ENCODE results near the gene AGAP5. TPM values are rescaled to one million over a fixed set of nuclear protein-coding genes. Genes with fewer than 3 reads are reported as not detected.

AGAP5 gene
- total and polyA plus RNA-seq, 2 experiments from 2014 or later = 0.80 to 3.9 TPM

DNA sequence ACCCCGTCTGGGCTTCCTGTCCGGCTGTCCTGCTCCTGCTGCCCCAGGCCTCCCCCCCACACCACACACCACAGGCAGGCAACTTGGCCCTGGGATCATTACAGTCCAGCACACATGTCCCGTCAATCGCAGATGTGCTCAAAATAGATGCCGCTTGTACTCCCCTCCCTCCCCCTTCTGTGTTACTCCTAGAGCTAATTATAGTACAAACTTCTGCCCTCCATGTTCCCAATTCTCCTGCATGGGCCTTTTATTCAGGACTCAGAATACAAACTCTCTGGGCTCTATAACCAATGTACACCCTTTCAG is 42.0 kb downstream of the AGAP5 start, which contains the start of gene SYNPO2L:
Gene SYNPO2L (minus strand): TSS at position 40 of the 309 bp plus-strand sequence. CDS start 107 bp downstream, outside the sequence.
- Histone ChIP-seq H3F3A (ENCODE audit: insufficient read depth) (peaks cover 3% of the 10 kb centered on the region; the same call in 1 of the 2 replicates), H3K27ac (no peak within 1 kb of the TSS), H3K79me2 (ENCODE audit: insufficient read depth) (no peaks in the 10 kb centered on the region), H3K4me3 (no peak within 1 kb of the TSS), H4K20me1 (ENCODE audit: insufficient read depth) (no peaks in the 10 kb centered on the region), H3K36me3 (ENCODE audit: low read depth) (no peaks in the 10 kb centered on the region), H3K9me3 (ENCODE audit: low read depth) (no peaks in the 10 kb centered on the region), H3K27me3 (replicated peaks; ENCODE audit: insufficient read depth) (no peaks in the 10 kb centered on the region), H3K4me2 (ENCODE audit: unreplicated experiment) (no peak within 1 kb of the TSS), H3K4me1 (ENCODE audit: insufficient read depth) (peaks cover 7% of the 10 kb centered on the region), H3K9me2 (ENCODE audit: insufficient read depth) (no peaks in the 10 kb centered on the region), H2AFZ (no peak within 1 kb of the TSS), H3K9ac (no peak within 1 kb of the TSS)
- WGBS, 2 experiments (ENCODE audit: low coverage in 1 of 2, low lambda C conversion rate in 2 of 2, missing lambda C conversion rate in 2 of 2) = 82 to 87% methylated on average over 5 of the region's 5 CpGs
- in situ Hi-C loops (cut with MboI) = no loop called here
- no peak for DNase-seq
- TF ChIP-seq EZH2 (IDR thresholded peaks at IDR 0.05; ENCODE audit: insufficient read depth, poor library complexity, severe bottlenecking) = no peak
- TF ChIP-seq EZH2phosphoT487 (IDR thresholded peaks at IDR 0.05; ENCODE audit: insufficient read depth, low read depth) = no peak

GRCh38 chr10:73655257-73655989 is 42.5 kb downstream of the AGAP5 start:
- 83 to 91% methylated on average over 9 to 12 of the region's 12 CpGs for WGBS, 2 experiments (ENCODE audit: low coverage in 1 of 2, low lambda C conversion rate in 2 of 2, missing lambda C conversion rate in 2 of 2)
- Histone ChIP-seq H3K79me2 (ENCODE audit: insufficient read depth) (no peaks in the 10 kb centered on the region), H3K9me2 (ENCODE audit: insufficient read depth) (no peaks in the 10 kb centered on the region), H3K27me3 (replicated peaks; ENCODE audit: insufficient read depth) (no peaks in the 10 kb centered on the region), H2AFZ (no peak overlapping the region), H3K4me3 (no peak overlapping the region), H3K9ac (no peak overlapping the region), H3F3A (ENCODE audit: insufficient read depth) (peaks cover 5% of the 10 kb centered on the region), H3K4me1 (ENCODE audit: insufficient read depth) (peaks cover 7% of the 10 kb centered on the region), H4K20me1 (ENCODE audit: insufficient read depth) (no peaks in the 10 kb centered on the region), H3K9me3 (ENCODE audit: low read depth) (no peaks in the 10 kb centered on the region), H3K36me3 (ENCODE audit: low read depth) (no peaks in the 10 kb centered on the region), H3K4me2 (ENCODE audit: unreplicated experiment) (no peak overlapping the region), H3K27ac (no peak overlapping the region)
- no peak for DNase-seq
- in situ Hi-C loops (cut with MboI) = no loop called here
- TF ChIP-seq EZH2 (IDR thresholded peaks at IDR 0.05; ENCODE audit: insufficient read depth, poor library complexity, severe bottlenecking) = no peak
- TF ChIP-seq EZH2phosphoT487 (IDR thresholded peaks at IDR 0.05; ENCODE audit: insufficient read depth, low read depth) = no peak

GRCh38 chr10:73653701-73654100 is 44.2 kb downstream of the AGAP5 start:
- in situ Hi-C loops (cut with MboI) = no loop called here

DNA sequence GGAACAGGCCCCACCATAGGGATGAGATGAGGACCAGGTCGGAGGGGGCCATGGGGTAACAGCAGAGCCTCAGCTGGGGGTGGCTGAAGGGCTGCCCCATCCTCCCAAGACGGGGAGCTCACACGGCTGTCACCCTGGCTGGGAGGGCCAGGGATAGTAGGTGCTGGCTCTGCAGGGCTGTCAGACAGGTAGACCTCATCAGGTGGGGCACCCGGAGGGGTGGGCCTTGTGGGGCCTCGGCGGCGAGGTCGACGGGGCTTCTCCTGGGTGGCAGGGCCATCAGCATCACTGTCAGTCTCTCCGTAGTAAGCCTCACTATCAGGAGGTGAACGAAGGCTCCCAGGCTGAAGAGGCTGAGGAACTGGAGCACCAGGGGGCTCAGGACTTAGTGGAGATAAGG is 44.7 kb downstream of the AGAP5 start:
- Histone ChIP-seq H3K9me2 (ENCODE audit: insufficient read depth) (no peaks in the 10 kb centered on the region), H3K4me2 (ENCODE audit: unreplicated experiment) (no peak overlapping the region), H3K9me3 (ENCODE audit: low read depth) (no peaks in the 10 kb centered on the region), H3K27me3 (replicated peaks; ENCODE audit: insufficient read depth) (no peaks in the 10 kb centered on the region), H3K4me3 (no peak overlapping the region), H2AFZ (no peak overlapping the region), H3K36me3 (ENCODE audit: low read depth) (no peaks in the 10 kb centered on the region), H3K4me1 (ENCODE audit: insufficient read depth) (peaks cover 28% of the 10 kb centered on the region), H3K79me2 (ENCODE audit: insufficient read depth) (no peaks in the 10 kb centered on the region), H3K9ac (no peak overlapping the region), H3K27ac (no peak overlapping the region), H4K20me1 (ENCODE audit: insufficient read depth) (no peaks in the 10 kb centered on the region), H3F3A (ENCODE audit: insufficient read depth) (peaks cover 23% of the 10 kb centered on the region)
- 78 to 86% methylated on average over 7 to 11 of the region's 11 CpGs for WGBS, 2 experiments (ENCODE audit: low coverage in 1 of 2, low lambda C conversion rate in 2 of 2, missing lambda C conversion rate in 2 of 2)
- DNase-seq = no peak
- TF ChIP-seq EZH2 (IDR thresholded peaks at IDR 0.05; ENCODE audit: insufficient read depth, poor library complexity, severe bottlenecking) (no peak), EZH2phosphoT487 (IDR thresholded peaks at IDR 0.05; ENCODE audit: insufficient read depth, low read depth) (no peak)
- in situ Hi-C loops (cut with MboI) = no loop called here

More at GRCh38 chr10:73653701-73654100, 44.2 kb downstream of the AGAP5 start:
- H3K4me2 ChIP-seq (ENCODE audit: unreplicated experiment) = no peak overlapping the region
- no peaks in the 10 kb centered on the region for H3K27me3 ChIP-seq (replicated peaks; ENCODE audit: insufficient read depth)
- no peak overlapping the region for H3K27ac ChIP-seq
- H3K4me3 ChIP-seq = no peak overlapping the region
- no peaks in the 10 kb centered on the region for H3K9me3 ChIP-seq (ENCODE audit: low read depth)
- H3K9ac ChIP-seq = no peak overlapping the region
- 85 to 88% methylated on average over 3 of the region's 3 CpGs for WGBS, 2 experiments (ENCODE audit: low coverage in 1 of 2, low lambda C conversion rate in 2 of 2, missing lambda C conversion rate in 2 of 2)
- no peak overlapping the region for H2AFZ ChIP-seq
- H3K4me1 ChIP-seq (ENCODE audit: insufficient read depth) = peaks cover 23% of the 10 kb centered on the region
- no peaks in the 10 kb centered on the region for H4K20me1 ChIP-seq (ENCODE audit: insufficient read depth)
- no peak for TF ChIP-seq EZH2 (IDR thresholded peaks at IDR 0.05; ENCODE audit: insufficient read depth, poor library complexity, severe bottlenecking)
- TF ChIP-seq EZH2phosphoT487 (IDR thresholded peaks at IDR 0.05; ENCODE audit: insufficient read depth, low read depth) = no peak
- no peaks in the 10 kb centered on the region for H3K79me2 ChIP-seq (ENCODE audit: insufficient read depth)
- H3F3A ChIP-seq (ENCODE audit: insufficient read depth) = peaks cover 22% of the 10 kb centered on the region
- no peaks in the 10 kb centered on the region for H3K9me2 ChIP-seq (ENCODE audit: insufficient read depth)
- no peak for DNase-seq
- no peaks in the 10 kb centered on the region for H3K36me3 ChIP-seq (ENCODE audit: low read depth)
